ENCODE measurements around the gene AMDHD1. TPM values are rescaled to one million over a fixed set of nuclear protein-coding genes. Genes with fewer than 3 reads are reported as not detected.

Gene AMDHD1
- total RNA-seq, 1 experiment from 2014 or later: 1.6 TPM

- TF ChIP-seq, protein P1, sequence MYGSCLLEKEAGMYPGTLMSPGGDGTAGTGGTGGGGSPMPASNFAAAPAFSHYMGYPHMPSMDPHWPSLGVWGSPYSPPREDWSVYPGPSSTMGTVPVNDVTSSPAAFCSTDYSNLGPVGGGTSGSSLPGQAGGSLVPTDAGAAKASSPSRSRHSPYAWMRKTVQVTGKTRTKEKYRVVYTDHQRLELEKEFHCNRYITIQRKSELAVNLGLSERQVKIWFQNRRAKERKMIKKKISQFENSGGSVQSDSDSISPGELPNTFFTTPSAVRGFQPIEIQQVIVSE (CRISPR knock-in tag; IDR thresholded peaks at IDR 0.05; ENCODE audit: borderline replicate concordance): no peak
- TF ChIP-seq RELA (CRISPR knock-in tag; IDR thresholded peaks at IDR 0.05; ENCODE audit: borderline replicate concordance) (no peak), ZNF219 (CRISPR knock-in tag; IDR thresholded peaks at IDR 0.05; ENCODE audit: borderline replicate concordance) (no peak), NR3C1 (CRISPR knock-in tag; conservative IDR thresholded peaks at IDR 0.05; ENCODE audit: low read depth) (no peak), IRF1 (CRISPR knock-in tag; IDR thresholded peaks at IDR 0.05) (no peak), ZNF396 (CRISPR knock-in tag; IDR thresholded peaks at IDR 0.05; ENCODE audit: borderline replicate concordance) (no peak), JUN (CRISPR knock-in tag; IDR thresholded peaks at IDR 0.05) (no peak), SOX15 (CRISPR knock-in tag; IDR thresholded peaks at IDR 0.05) (no peak)
- TF ChIP-seq, protein P2, sequence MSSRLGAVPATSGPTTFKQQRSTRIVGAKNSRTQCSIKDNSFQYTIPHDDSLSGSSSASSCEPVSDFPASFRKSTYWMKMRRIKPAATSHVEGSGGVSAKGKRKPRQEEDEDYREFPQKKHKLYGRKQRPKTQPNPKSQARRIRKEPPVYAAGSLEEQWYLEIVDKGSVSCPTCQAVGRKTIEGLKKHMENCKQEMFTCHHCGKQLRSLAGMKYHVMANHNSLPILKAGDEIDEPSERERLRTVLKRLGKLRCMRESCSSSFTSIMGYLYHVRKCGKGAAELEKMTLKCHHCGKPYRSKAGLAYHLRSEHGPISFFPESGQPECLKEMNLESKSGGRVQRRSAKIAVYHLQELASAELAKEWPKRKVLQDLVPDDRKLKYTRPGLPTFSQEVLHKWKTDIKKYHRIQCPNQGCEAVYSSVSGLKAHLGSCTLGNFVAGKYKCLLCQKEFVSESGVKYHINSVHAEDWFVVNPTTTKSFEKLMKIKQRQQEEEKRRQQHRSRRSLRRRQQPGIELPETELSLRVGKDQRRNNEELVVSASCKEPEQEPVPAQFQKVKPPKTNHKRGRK (CRISPR knock-in tag; IDR thresholded peaks at IDR 0.05; ENCODE audit: borderline replicate concordance): no peak
Observed at GRCh38 chr12:95908573-95908972, 34.6 kb upstream of the AMDHD1 start (continued).

- Mint-ChIP-seq H3K27ac (no peak overlapping the region), H3K36me3 (no peaks in the 10 kb centered on the region), H3K9me3 (peaks cover 10% of the 10 kb centered on the region), H3K27me3 (ENCODE audit: low read depth) (no peaks in the 10 kb centered on the region), H3K4me3 (no peak overlapping the region), H3K4me1 (no peaks in the 10 kb centered on the region)
- POLR2A ChIA-PET: interaction anchor here (0.6 kb wide), 1 partner anchor 218 kb away, joined by 3 read pairs; no protein-coding TSS in a partner anchor
- DNase-seq (ENCODE audit: low spot score): no peak
- ATAC-seq: no peak
- CTCF ChIA-PET: no interaction called here
- TF ChIP-seq CREM (CRISPR knock-in tag; IDR thresholded peaks at IDR 0.05) (no peak), E2F4 (CRISPR knock-in tag; IDR thresholded peaks at IDR 0.05; ENCODE audit: borderline replicate concordance, low read depth) (no peak), MAX (CRISPR knock-in tag; IDR thresholded peaks at IDR 0.05) (no peak), NR3C1 (CRISPR knock-in tag; conservative IDR thresholded peaks at IDR 0.05; ENCODE audit: low read depth) (no peak), ATF1 (CRISPR knock-in tag; IDR thresholded peaks at IDR 0.05) (no peak), JAZF1 (CRISPR knock-in tag; IDR thresholded peaks at IDR 0.05) (no peak), JUN (CRISPR knock-in tag; IDR thresholded peaks at IDR 0.05) (no peak), SMAD4 (CRISPR knock-in tag; IDR thresholded peaks at IDR 0.05) (no peak), ZNF263 (CRISPR knock-in tag; IDR thresholded peaks at IDR 0.05; ENCODE audit: low read depth) (no peak), CREB1 (CRISPR knock-in tag; IDR thresholded peaks at IDR 0.05) (no peak), E2F5 (CRISPR knock-in tag; IDR thresholded peaks at IDR 0.05) (no peak), NR1H2 (CRISPR knock-in tag; IDR thresholded peaks at IDR 0.05) (no peak), TEAD1 (CRISPR knock-in tag; IDR thresholded peaks at IDR 0.05) (no peak), ATF2 (CRISPR knock-in tag; IDR thresholded peaks at IDR 0.05; ENCODE audit: borderline replicate concordance, low read depth) (no peak), USF2 (CRISPR knock-in tag; IDR thresholded peaks at IDR 0.05) (no peak), ZNF121 (CRISPR knock-in tag; IDR thresholded peaks at IDR 0.05) (no peak), SP1 (CRISPR knock-in tag; conservative IDR thresholded peaks at IDR 0.05) (no peak), NFATC4 (CRISPR knock-in tag; IDR thresholded peaks at IDR 0.05) (no peak)
- TF ChIP-seq, protein P3, sequence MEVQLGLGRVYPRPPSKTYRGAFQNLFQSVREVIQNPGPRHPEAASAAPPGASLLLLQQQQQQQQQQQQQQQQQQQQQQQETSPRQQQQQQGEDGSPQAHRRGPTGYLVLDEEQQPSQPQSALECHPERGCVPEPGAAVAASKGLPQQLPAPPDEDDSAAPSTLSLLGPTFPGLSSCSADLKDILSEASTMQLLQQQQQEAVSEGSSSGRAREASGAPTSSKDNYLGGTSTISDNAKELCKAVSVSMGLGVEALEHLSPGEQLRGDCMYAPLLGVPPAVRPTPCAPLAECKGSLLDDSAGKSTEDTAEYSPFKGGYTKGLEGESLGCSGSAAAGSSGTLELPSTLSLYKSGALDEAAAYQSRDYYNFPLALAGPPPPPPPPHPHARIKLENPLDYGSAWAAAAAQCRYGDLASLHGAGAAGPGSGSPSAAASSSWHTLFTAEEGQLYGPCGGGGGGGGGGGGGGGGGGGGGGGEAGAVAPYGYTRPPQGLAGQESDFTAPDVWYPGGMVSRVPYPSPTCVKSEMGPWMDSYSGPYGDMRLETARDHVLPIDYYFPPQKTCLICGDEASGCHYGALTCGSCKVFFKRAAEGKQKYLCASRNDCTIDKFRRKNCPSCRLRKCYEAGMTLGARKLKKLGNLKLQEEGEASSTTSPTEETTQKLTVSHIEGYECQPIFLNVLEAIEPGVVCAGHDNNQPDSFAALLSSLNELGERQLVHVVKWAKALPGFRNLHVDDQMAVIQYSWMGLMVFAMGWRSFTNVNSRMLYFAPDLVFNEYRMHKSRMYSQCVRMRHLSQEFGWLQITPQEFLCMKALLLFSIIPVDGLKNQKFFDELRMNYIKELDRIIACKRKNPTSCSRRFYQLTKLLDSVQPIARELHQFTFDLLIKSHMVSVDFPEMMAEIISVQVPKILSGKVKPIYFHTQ (CRISPR knock-in tag; IDR thresholded peaks at IDR 0.05): no peak
Observed at GRCh38 chr12:95909871-95910270, 33.3 kb upstream of the AMDHD1 start.
